Suprapubic skin (tissue), 4 donors: ENCODE results near the gene PCK2. TPM values are rescaled to one million over a fixed set of nuclear protein-coding genes. Genes with fewer than 3 reads are reported as not detected.
"Not testable (repeated sequence)": the region's sequence is repeated elsewhere in the genome, so short reads cannot be mapped to it uniquely, and the experiment has no call there.

Experiments used
- DNase-seq, 2 donors: peaks; one replicate each; pipeline ENCODE4 v3.0.0-alpha.2; 2019; ENCODE audit warnings: low spot score in 2 of 2
- H3K27ac ChIP-seq: fragments of 200-600 bp; sonication (generic); one replicate; pipeline ENCODE4 v1.5.1; 2019
- H3K27me3 ChIP-seq: fragments of 200-600 bp; sonication (generic); one replicate; pipeline ENCODE4 v1.5.1; 2019
- H3K36me3 ChIP-seq: fragments of 200-600 bp; sonication (generic); one replicate; pipeline ENCODE4 v1.5.1; 2019
- H3K4me1 ChIP-seq: fragments of 200-600 bp; sonication (generic); one replicate; pipeline ENCODE4 v1.5.1; 2019
- H3K4me3 ChIP-seq: fragments of 200-600 bp; sonication (generic); one replicate; pipeline ENCODE4 v1.5.1; 2019; ENCODE audit warnings: mild to moderate bottlenecking
- H3K9me3 ChIP-seq: fragments of 200-600 bp; sonication (generic); one replicate; pipeline ENCODE4 v1.5.1; 2019
- CTCF ChIP-seq, 2 donors: fragments of 200-600 bp in 1 of 2; fragments of 450-650 bp in 1 of 2; sonication (generic) in 1 of 2; IDR thresholded peaks; one replicate each; pipeline ENCODE4 v1.5.1; 2016 to 2019; ENCODE audit warnings: antibody characterized with exemption in 2 of 2, mild to moderate bottlenecking in 1 of 2, moderate library complexity in 1 of 2
- EP300 ChIP-seq: sonication (generic); formaldehyde crosslinking; IDR thresholded peaks from one replicate; pipeline ENCODE4 v1.6.1; 2017; ENCODE audit warnings: antibody characterized with exemption
- POLR2A ChIP-seq, 2 donors: fragments of 450-650 bp; IDR thresholded peaks; one replicate each; pipeline ENCODE4 v1.6.1; 2017; ENCODE audit warnings: antibody characterized with exemption in 2 of 2, mild to moderate bottlenecking in 2 of 2, moderate library complexity in 2 of 2
- POLR2AphosphoS5 ChIP-seq, 3 donors: sonication (generic); formaldehyde crosslinking; IDR thresholded peaks; one replicate each; pipeline ENCODE4 v1.6.1; 2017; ENCODE audit warnings: antibody characterized with exemption in 3 of 3
- WGBS: methylation state at CpG from one replicate; pipeline ENCODE4 v1.1.5; 2018; 5-methylcytosine and 5-hydroxymethylcytosine counted together
- total RNA-seq, 4 donors: library from RNA; depleted of rRNA; stranded (reverse); fragments of >200 nt; gene quantifications; one replicate each; pipeline ENCODE4 v1.1.0, GENCODE V29; 2016

PCK2 gene
- total RNA-seq: 10 to 100 TPM in 3 of 4 donors, 1 to 10 TPM in 1; 9.2 to 25.1 (median 14.4) TPM

GRCh38 chr14:24093901-24094840, at the start of gene PCK2:
TSS of gene PCK2 (plus strand) at chr14:24094311. CDS start at chr14:24094406, 95 bp downstream.
- H3K4me3 ChIP-seq: peak within 1 kb of the TSS; percentile 97
- H3K36me3 ChIP-seq: peaks cover 12% of the 10 kb centered on the region
- DNase-seq: peak; percentile 96 to 97
- H3K27me3 ChIP-seq: no peaks in the 10 kb centered on the region
- 0% methylated on average over 37 of the region's 68 CpGs for WGBS
- H3K9me3 ChIP-seq: no peaks in the 10 kb centered on the region
- peak within 1 kb of the TSS; percentile 94 for H3K27ac ChIP-seq
- TF ChIP-seq EP300 (no peak), POLR2A (IDR thresholded peaks at IDR 0.05) (peak in 1 of 2 donors; percentile 51)
- H3K4me1 ChIP-seq: peaks cover 35% of the 10 kb centered on the region

- H3K4me3 ChIP-seq, H3K27ac ChIP-seq, H3K36me3 ChIP-seq, DNase-seq, H3K9me3 ChIP-seq, H3K27me3 ChIP-seq: not testable (repeated sequence)
- peaks cover 17% of the 10 kb centered on the region for H3K4me1 ChIP-seq
- 84% methylated on average over 2 of the region's 2 CpGs for WGBS
Measured at GRCh38 chr14:24049002-24049401, 45.1 kb upstream of the PCK2 start.

- H3K4me3 ChIP-seq, DNase-seq, H3K9me3 ChIP-seq, H3K36me3 ChIP-seq, H3K27me3 ChIP-seq: not testable (repeated sequence)
- 43% methylated on average over 8 of the region's 8 CpGs for WGBS
- Histone ChIP-seq H3K4me1 (peaks cover 17% of the 10 kb centered on the region), H3K27ac (peak overlapping the region; percentile 74)
Measured at GRCh38 chr14:24050753-24051152, 43.4 kb upstream of the PCK2 start.

GRCh38 chr14:24051176-24051788, 42.8 kb upstream of the PCK2 start:
- Histone ChIP-seq H3K27me3 (no peaks in the 10 kb centered on the region), H3K27ac (peak overlapping the region; percentile 74), H3K4me1 (peaks cover 17% of the 10 kb centered on the region), H3K9me3 (no peaks in the 10 kb centered on the region), H3K4me3 (peak overlapping the region; percentile 57), H3K36me3 (no peaks in the 10 kb centered on the region)
- DNase-seq: no peak
- 18% methylated on average over 7 of the region's 20 CpGs for WGBS
- TF ChIP-seq EP300: no peak
- TF ChIP-seq POLR2AphosphoS5 (IDR thresholded peaks at IDR 0.05): peak in 1 of 3 donors; percentile 16
- no peak for TF ChIP-seq POLR2A (IDR thresholded peaks at IDR 0.05)

- peak in 1 of 2 donors; percentile 76 for DNase-seq
Measured at GRCh38 chr14:24051789-24052655, 42.1 kb upstream of the PCK2 start, which contains the start of gene CARMIL3. TSS of gene CARMIL3 (plus strand) at chr14:24052009. CDS start at chr14:24052154, 145 bp downstream.

GRCh38 chr14:24052656-24053547, 41.2 kb upstream of the PCK2 start:
- TF ChIP-seq POLR2A (IDR thresholded peaks at IDR 0.05) (no peak), EP300 (no peak), POLR2AphosphoS5 (IDR thresholded peaks at IDR 0.05) (no peak), CTCF (IDR thresholded peaks at IDR 0.05) (no peak)
- peaks cover 17% of the 10 kb centered on the region for H3K4me1 ChIP-seq
- H3K27me3 ChIP-seq: no peaks in the 10 kb centered on the region
- peak overlapping the region; percentile 57 for H3K4me3 ChIP-seq
- no peaks in the 10 kb centered on the region for H3K36me3 ChIP-seq
- DNase-seq: peak in 1 of 2 donors; percentile 51
- no peaks in the 10 kb centered on the region for H3K9me3 ChIP-seq
- H3K27ac ChIP-seq: no peak overlapping the region
- WGBS: 66% methylated on average over 16 of the region's 20 CpGs

More at GRCh38 chr14:24051789-24052655, 42.1 kb upstream of the PCK2 start, which contains the start of gene CARMIL3:
- no peaks in the 10 kb centered on the region for H3K27me3 ChIP-seq
- peak within 1 kb of the TSS; percentile 74 for H3K27ac ChIP-seq
- H3K36me3 ChIP-seq: no peaks in the 10 kb centered on the region
- peak within 1 kb of the TSS; percentile 57 for H3K4me3 ChIP-seq
- H3K4me1 ChIP-seq: peaks cover 17% of the 10 kb centered on the region
- no peaks in the 10 kb centered on the region for H3K9me3 ChIP-seq
- WGBS: 4% methylated on average over 9 of the region's 92 CpGs
- TF ChIP-seq POLR2AphosphoS5 (IDR thresholded peaks at IDR 0.05): no peak
- no peak for TF ChIP-seq CTCF (IDR thresholded peaks at IDR 0.05)
- no peak for TF ChIP-seq EP300
- TF ChIP-seq POLR2A (IDR thresholded peaks at IDR 0.05): no peak
